ENCODE data around the gene WDR46. TPM values are rescaled to one million over a fixed set of nuclear protein-coding genes. Genes with fewer than 3 reads are reported as not detected.

WDR46 gene
- total and polyA plus RNA-seq, 2 of the 13 experiments (the other 11 are each of a cell fraction or from before 2014, with no cell fraction given), result 47.4 to 105 TPM

DNA sequence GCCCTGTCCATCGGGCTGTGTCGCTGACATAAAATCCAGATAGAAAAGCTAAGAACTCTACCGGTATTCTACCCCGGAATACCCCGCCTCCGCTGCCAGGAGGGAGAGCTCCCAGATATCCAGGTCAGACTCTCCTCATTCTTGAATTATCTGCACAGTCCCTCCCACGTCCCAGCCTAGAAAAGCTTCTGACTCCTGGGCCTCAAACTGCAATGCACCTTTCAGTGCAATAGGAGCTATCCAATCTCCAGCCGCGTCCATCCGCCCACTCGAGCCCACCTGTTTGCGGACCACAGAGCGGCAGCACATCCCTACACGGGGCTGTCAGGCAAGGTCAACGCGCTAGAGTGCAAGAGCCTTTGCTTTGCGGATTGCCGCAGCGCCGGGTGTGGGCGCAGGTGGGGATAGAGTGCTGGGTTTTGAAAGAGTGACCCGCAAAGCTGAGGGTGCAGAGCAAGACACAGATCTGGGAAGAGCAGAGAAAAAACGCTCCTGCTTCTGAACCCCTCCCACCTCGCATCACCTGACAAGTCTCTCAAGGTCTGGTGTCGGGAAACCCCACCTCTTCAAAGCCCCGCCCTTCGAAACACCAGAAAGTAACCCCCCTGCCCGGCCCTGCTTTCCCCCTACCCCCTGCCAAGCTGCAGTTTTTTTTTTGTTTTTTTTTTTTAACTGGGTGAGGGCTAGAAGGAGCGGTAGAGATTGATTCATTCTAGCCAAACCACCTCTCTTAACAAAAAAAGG, 23.5 kb upstream of the WDR46 start (continued):
- TF ChIP-seq, protein P1, sequence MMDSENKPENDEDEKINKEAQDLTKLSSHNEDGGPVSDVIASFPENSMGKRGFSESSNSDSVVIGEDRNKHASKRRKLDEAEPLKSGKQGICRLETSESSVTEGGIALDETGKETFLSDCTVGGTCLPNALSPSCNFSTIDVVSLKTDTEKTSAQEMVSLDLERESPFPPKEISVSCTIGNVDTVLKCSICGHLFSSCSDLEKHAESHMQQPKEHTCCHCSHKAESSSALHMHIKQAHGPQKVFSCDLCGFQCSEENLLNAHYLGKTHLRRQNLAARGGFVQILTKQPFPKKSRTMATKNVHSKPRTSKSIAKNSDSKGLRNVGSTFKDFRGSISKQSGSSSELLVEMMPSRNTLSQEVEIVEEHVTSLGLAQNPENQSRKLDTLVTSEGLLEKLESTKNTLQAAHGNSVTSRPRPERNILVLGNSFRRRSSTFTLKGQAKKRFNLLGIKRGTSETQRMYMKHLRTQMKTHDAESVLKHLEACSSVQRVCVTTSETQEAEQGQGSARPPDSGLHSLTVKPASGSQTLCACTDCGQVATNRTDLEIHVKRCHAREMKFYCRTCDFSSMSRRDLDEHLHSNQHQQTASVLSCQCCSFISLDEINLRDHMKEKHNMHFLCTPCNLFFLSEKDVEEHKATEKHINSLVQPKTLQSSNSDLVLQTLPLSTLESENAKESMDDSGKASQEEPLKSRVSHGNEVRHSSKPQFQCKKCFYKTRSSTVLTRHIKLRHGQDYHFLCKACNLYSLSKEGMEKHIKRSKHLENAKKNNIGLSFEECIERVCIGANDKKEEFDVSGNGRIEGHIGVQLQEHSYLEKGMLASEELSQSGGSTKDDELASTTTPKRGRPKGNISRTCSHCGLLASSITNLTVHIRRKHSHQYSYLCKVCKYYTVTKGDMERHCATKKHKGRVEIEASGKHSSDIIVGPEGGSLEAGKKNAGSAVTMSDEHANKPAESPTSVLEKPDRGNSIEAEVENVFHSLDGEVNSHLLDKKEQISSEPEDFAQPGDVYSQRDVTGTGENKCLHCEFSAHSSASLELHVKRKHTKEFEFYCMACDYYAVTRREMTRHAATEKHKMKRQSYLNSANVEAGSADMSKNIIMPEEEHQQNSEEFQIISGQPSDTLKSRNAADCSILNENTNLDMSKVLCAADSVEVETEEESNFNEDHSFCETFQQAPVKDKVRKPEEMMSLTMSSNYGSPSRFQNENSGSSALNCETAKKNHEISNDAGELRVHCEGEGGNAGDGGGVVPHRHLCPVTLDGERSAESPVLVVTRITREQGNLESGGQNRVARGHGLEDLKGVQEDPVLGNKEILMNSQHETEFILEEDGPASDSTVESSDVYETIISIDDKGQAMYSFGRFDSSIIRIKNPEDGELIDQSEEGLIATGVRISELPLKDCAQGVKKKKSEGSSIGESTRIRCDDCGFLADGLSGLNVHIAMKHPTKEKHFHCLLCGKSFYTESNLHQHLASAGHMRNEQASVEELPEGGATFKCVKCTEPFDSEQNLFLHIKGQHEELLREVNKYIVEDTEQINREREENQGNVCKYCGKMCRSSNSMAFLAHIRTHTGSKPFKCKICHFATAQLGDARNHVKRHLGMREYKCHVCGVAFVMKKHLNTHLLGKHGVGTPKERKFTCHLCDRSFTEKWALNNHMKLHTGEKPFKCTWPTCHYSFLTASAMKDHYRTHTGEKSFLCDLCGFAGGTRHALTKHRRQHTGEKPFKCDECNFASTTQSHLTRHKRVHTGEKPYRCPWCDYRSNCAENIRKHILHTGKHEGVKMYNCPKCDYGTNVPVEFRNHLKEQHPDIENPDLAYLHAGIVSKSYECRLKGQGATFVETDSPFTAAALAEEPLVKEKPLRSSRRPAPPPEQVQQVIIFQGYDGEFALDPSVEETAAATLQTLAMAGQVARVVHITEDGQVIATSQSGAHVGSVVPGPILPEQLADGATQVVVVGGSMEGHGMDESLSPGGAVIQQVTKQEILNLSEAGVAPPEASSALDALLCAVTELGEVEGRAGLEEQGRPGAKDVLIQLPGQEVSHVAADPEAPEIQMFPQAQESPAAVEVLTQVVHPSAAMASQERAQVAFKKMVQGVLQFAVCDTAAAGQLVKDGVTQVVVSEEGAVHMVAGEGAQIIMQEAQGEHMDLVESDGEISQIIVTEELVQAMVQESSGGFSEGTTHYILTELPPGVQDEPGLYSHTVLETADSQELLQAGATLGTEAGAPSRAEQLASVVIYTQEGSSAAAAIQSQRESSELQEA (CRISPR knock-in tag; IDR thresholded peaks at IDR 0.05; ENCODE audit: not compliant biosample characterization), result no peak
- TF ChIP-seq, protein P2, sequence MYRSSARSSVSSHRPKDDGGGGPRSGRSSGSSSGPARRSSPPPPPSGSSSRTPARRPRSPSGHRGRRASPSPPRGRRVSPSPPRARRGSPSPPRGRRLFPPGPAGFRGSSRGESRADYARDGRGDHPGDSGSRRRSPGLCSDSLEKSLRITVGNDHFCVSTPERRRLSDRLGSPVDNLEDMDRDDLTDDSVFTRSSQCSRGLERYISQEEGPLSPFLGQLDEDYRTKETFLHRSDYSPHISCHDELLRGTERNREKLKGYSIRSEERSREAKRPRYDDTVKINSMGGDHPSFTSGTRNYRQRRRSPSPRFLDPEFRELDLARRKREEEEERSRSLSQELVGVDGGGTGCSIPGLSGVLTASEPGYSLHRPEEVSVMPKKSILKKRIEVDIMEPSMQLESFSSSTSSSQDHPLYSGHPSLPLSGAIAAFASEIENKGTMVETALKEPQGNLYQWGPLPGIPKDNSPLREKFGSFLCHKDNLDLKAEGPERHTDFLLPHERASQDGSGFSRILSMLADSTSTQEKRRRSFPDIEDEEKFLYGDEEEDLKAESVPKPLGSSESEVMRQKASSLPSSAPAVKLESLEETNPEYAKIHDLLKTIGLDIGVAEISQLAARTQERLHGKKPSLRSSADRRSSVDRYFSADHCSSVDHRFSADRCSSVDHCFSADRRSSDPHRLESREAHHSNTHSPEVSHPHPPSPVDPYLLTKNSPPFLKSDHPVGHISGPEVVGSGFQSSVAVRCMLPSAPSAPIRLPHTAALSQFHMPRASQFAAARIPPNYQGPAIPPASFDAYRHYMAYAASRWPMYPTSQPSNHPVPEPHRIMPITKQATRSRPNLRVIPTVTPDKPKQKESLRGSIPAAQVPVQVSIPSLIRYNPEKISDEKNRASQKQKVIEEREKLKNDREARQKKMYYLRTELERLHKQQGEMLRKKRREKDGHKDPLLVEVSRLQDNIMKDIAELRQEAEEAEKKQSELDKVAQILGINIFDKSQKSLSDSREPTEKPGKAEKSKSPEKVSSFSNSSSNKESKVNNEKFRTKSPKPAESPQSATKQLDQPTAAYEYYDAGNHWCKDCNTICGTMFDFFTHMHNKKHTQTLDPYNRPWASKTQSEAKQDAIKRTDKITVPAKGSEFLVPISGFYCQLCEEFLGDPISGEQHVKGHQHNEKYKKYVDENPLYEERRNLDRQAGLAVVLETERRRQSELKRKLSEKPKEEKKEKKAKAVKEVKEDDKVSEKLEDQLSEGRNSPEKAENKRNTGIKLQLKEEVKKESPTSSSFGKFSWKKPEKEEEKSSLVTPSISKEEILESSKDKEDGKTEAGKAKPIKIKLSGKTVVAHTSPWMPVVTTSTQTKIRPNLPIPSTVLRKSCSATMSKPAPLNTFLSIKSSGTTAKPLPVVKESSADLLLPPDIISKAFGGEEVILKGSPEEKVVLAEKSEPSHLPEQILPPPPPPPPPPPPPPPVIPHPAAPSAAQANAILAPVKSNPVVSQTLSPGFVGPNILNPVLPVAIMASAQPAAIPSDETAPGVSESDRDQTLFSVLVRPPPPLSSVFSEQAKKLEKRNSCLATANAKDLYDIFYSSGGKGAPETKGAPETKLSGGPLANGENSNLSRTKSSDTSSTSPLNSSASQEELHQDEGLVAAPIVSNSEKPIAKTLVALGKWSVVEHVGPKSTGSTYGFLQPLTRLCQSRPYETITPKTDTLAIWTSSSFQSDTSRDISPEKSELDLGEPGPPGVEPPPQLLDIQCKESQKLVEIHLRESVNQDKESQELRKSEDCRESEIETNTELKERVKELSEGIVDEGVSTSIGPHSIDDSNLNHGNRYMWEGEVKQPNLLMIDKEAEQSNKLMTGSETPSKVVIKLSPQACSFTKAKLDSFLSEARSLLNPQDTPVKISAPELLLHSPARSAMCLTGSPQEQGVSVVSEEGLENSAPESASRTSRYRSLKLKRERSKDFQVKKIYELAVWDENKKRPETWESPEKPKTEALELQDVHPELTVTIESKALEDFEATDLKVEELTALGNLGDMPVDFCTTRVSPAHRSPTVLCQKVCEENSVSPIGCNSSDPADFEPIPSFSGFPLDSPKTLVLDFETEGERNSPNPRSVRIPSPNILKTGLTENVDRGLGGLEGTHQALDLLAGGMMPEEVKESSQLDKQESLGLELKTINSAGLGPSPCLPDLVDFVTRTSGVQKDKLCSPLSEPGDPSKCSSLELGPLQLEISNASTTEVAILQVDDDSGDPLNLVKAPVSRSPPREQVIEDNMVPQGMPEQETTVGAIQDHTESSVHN (CRISPR knock-in tag; IDR thresholded peaks at IDR 0.05), result no peak
- TF ChIP-seq ZNF850 (CRISPR knock-in tag; conservative IDR thresholded peaks at IDR 0.05) (no peak), HCFC1 (IDR thresholded peaks at IDR 0.05; ENCODE audit: low read depth, low read length) (no peak), SMAD1 (CRISPR knock-in tag; IDR thresholded peaks at IDR 0.05; ENCODE audit: borderline replicate concordance, low read depth) (no peak)
- TF ChIP-seq, protein P3, sequence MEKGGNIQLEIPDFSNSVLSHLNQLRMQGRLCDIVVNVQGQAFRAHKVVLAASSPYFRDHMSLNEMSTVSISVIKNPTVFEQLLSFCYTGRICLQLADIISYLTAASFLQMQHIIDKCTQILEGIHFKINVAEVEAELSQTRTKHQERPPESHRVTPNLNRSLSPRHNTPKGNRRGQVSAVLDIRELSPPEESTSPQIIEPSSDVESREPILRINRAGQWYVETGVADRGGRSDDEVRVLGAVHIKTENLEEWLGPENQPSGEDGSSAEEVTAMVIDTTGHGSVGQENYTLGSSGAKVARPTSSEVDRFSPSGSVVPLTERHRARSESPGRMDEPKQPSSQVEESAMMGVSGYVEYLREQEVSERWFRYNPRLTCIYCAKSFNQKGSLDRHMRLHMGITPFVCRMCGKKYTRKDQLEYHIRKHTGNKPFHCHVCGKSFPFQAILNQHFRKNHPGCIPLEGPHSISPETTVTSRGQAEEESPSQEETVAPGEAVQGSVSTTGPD (CRISPR knock-in tag; IDR thresholded peaks at IDR 0.05), result no peak
- TF ChIP-seq, protein P4, sequence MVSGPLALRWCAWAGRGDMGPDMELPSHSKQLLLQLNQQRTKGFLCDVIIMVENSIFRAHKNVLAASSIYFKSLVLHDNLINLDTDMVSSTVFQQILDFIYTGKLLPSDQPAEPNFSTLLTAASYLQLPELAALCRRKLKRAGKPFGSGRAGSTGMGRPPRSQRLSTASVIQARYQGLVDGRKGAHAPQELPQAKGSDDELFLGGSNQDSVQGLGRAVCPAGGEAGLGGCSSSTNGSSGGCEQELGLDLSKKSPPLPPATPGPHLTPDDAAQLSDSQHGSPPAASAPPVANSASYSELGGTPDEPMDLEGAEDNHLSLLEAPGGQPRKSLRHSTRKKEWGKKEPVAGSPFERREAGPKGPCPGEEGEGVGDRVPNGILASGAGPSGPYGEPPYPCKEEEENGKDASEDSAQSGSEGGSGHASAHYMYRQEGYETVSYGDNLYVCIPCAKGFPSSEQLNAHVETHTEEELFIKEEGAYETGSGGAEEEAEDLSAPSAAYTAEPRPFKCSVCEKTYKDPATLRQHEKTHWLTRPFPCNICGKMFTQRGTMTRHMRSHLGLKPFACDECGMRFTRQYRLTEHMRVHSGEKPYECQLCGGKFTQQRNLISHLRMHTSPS (CRISPR knock-in tag; IDR thresholded peaks at IDR 0.05; ENCODE audit: low read depth), result peak; percentile 37; the same call in 1 of the 2 replicates
